Lower leg skin (tissue), 4 donors: ENCODE measurements around the gene CACNA2D4. TPM values are rescaled to one million over a fixed set of nuclear protein-coding genes. Genes with fewer than 3 reads are reported as not detected.

Source experiments
- DNase-seq, 2 donors: peaks; one replicate each; pipeline ENCODE4 v3.0.0-alpha.2; 2019; ENCODE audit warnings: low spot score in 2 of 2
- H3K4me3 ChIP-seq: fragments of 200-600 bp; sonication (generic); 2 replicates; pipeline ENCODE4 v1.5.1; 2017; ENCODE audit warnings: mild to moderate bottlenecking, low read depth; ENCODE audit not compliant: poor library complexity, severe bottlenecking
- CTCF ChIP-seq, 3 donors: fragments of 450-650 bp; IDR thresholded peaks; one replicate each; pipeline ENCODE4 v1.5.1; 2016; ENCODE audit warnings: antibody characterized with exemption in 3 of 3, mild to moderate bottlenecking in 3 of 3, moderate library complexity in 2 of 3
- POLR2A ChIP-seq, 2 donors: fragments of 450-650 bp; IDR thresholded peaks; one replicate each; pipeline ENCODE4 v1.6.1; 2016 to 2017; ENCODE audit warnings: antibody characterized with exemption in 2 of 2, mild to moderate bottlenecking in 1 of 2, moderate library complexity in 1 of 2
- WGBS, 2 donors: methylation state at CpG; one replicate each; pipeline ENCODE4 v1.1.5; 2018; 5-methylcytosine and 5-hydroxymethylcytosine counted together
- intact Hi-C: fragments of 100-400 bp; cut with DNase I; formaldehyde crosslinking; loops from one replicate; pipeline ENCODE4 v1.15.0; 2023; ENCODE audit warnings: low total_unique reads
- total RNA-seq, 4 donors: library from RNA; depleted of rRNA; stranded (reverse); fragments of >200 nt; gene quantifications; one replicate each; pipeline ENCODE4 v1.1.0, GENCODE V29; 2016

Gene CACNA2D4
- total RNA-seq, 4 donors from 2014 or later, result 2.3 to 4.0 (median 3.1) TPM

- peak in 1 of 2 donors; percentile 73 for DNase-seq
- no peak overlapping the region for H3K4me3 ChIP-seq
- TF ChIP-seq POLR2A (IDR thresholded peaks at IDR 0.05) (no peak), CTCF (IDR thresholded peaks at IDR 0.05) (no peak)
- intact Hi-C loops, result no loop called here
- WGBS, 2 donors, result 59 to 62% methylated on average over 16 of the region's 16 CpGs
These were observed 75.4 kb downstream of the CACNA2D4 start for GRCh38 chr12:1842905-1843640.

GRCh38 chr12:1842183-1842904 lies 76.1 kb downstream of the CACNA2D4 start:
- intact Hi-C loops, result no loop called here
- DNase-seq, result peak in 1 of 2 donors; percentile 76
- 55 to 61% methylated on average over 17 to 18 of the region's 18 CpGs for WGBS, 2 donors
- no peak overlapping the region for H3K4me3 ChIP-seq
- no peak for TF ChIP-seq CTCF (IDR thresholded peaks at IDR 0.05)
- TF ChIP-seq POLR2A (IDR thresholded peaks at IDR 0.05), result no peak

- WGBS, 2 donors, result 81 to 83% methylated on average over 13 of the region's 13 CpGs
- no peak overlapping the region for H3K4me3 ChIP-seq
- TF ChIP-seq CTCF (IDR thresholded peaks at IDR 0.05) (no peak), POLR2A (IDR thresholded peaks at IDR 0.05) (no peak)
- peak in 1 of 2 donors; percentile 68 for DNase-seq
- intact Hi-C loops, result no loop called here
These were observed 76.8 kb downstream of the CACNA2D4 start for GRCh38 chr12:1841586-1842182.

- TF ChIP-seq CTCF (IDR thresholded peaks at IDR 0.05) (no peak), POLR2A (IDR thresholded peaks at IDR 0.05) (no peak)
- no peak for DNase-seq
- no peak overlapping the region for H3K4me3 ChIP-seq
- intact Hi-C loops, result no loop called here
- 84 to 86% methylated on average over 13 to 15 of the region's 16 CpGs for WGBS, 2 donors
These were observed 77.4 kb downstream of the CACNA2D4 start for GRCh38 chr12:1840981-1841425.

GRCh38 chr12:1839956-1840951 lies 78.2 kb downstream of the CACNA2D4 start:
- TF ChIP-seq POLR2A (IDR thresholded peaks at IDR 0.05) (no peak), CTCF (IDR thresholded peaks at IDR 0.05) (no peak)
- no peak for DNase-seq

More at GRCh38 chr12:1839956-1840951, 78.2 kb downstream of the CACNA2D4 start:
- no peak overlapping the region for H3K4me3 ChIP-seq
- WGBS, 2 donors, result 66 to 69% methylated on average over 24 of the region's 24 CpGs
- intact Hi-C loops, result no loop called here
